ENCODE data around the gene PPM1H.

- TF ChIP-seq CTCF (IDR thresholded peaks at IDR 0.05 in 2 of 3, conservative IDR thresholded peaks at IDR 0.05 in 1 of 3; ENCODE audit: control insufficient read depth in 2 of 3, extremely low read depth in 1 of 3, insufficient read depth in 1 of 3, low read depth in 3 of 3, low read length in 3 of 3) (no peak), CREM (IDR thresholded peaks at IDR 0.05; ENCODE audit: low read depth) (no peak), SUZ12 (IDR thresholded peaks at IDR 0.05; ENCODE audit: unreplicated experiment) (no peak)
Measured at GRCh38 chr12:62739266-62740015, 195.5 kb downstream of the PPM1H start.

All from GM12878 (cell line).